Prostate gland (tissue), 2 donors: ENCODE results near the gene SELENOO.

ENCODE experiments used
- POLR2A ChIP-seq: fragments of 450-650 bp; IDR thresholded peaks from one replicate; pipeline ENCODE4 v1.6.1; 2016; ENCODE audit warnings: antibody characterized with exemption, mild to moderate bottlenecking
- POLR2AphosphoS5 ChIP-seq: sonication (generic); formaldehyde crosslinking; IDR thresholded peaks from one replicate; pipeline ENCODE4 v1.6.1; 2017; ENCODE audit warnings: antibody characterized with exemption
- TF ChIP-seq, protein P1 (sequence below), 4 experiments: fragments of 200-600 bp in 2 of 4; fragments of 450-650 bp in 2 of 4; sonication (generic) in 2 of 4; IDR thresholded peaks; 1 replicate in 3 of 4; 2 replicates in 1 of 4; pipeline ENCODE4 v1.5.1; 2016 to 2019; ENCODE audit warnings: antibody characterized with exemption in 4 of 4, mild to moderate bottlenecking in 2 of 4, moderate library complexity in 2 of 4

DNA sequence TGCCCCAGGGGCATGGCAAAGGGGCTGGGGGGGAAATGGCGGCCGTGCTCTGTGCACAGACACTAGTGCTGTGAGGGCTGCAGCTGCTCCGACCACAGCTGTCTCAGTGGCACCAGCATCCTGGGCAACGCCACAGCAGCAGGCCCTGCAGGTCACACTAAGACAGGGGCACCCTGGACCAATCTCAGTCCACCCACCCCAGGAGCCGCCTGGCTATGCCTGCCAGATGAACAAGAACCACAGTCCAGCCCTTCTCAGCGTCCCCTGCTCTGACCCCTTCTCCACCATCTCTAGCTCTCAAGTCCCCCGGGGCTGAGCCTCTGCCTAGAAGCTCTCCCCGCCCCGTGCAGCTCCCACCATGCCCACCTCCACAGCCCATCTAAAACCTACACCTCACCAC, 27.6 kb downstream of the SELENOO start:
- TF ChIP-seq POLR2A (no peak), POLR2AphosphoS5 (no peak)
- TF ChIP-seq, protein P1, sequence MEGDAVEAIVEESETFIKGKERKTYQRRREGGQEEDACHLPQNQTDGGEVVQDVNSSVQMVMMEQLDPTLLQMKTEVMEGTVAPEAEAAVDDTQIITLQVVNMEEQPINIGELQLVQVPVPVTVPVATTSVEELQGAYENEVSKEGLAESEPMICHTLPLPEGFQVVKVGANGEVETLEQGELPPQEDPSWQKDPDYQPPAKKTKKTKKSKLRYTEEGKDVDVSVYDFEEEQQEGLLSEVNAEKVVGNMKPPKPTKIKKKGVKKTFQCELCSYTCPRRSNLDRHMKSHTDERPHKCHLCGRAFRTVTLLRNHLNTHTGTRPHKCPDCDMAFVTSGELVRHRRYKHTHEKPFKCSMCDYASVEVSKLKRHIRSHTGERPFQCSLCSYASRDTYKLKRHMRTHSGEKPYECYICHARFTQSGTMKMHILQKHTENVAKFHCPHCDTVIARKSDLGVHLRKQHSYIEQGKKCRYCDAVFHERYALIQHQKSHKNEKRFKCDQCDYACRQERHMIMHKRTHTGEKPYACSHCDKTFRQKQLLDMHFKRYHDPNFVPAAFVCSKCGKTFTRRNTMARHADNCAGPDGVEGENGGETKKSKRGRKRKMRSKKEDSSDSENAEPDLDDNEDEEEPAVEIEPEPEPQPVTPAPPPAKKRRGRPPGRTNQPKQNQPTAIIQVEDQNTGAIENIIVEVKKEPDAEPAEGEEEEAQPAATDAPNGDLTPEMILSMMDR (IDR thresholded peaks at IDR 0.05): no peak
